Liver (tissue), 3 donors: ENCODE results near the gene CTNS.

ENCODE experiments used
- CTCF ChIP-seq: fragments of 150-350 bp; IDR thresholded peaks from 2 replicates; pipeline ENCODE4 v1.5.1; 2017; ENCODE audit warnings: improper control_type of control experiment, low read depth, low read length; ENCODE audit not compliant: missing input control
- EGR1 ChIP-seq, 2 donors: IDR thresholded peaks; 2 replicates each; pipeline ENCODE4 v1.6.1; 2016 to 2018; ENCODE audit warnings: antibody characterized with exemption in 2 of 2, low read depth in 2 of 2
- GABPA ChIP-seq, 2 donors: IDR thresholded peaks in 1 of 2; conservative IDR thresholded peaks in 1 of 2; 2 replicates each; pipeline ENCODE4 v1.6.1; 2016; ENCODE audit warnings: antibody characterized with exemption in 2 of 2, mild to moderate bottlenecking in 1 of 2, moderate library complexity in 1 of 2
- JUND ChIP-seq, 2 donors: IDR thresholded peaks; 2 replicates each; pipeline ENCODE4 v1.6.1; 2016; ENCODE audit warnings: antibody characterized with exemption in 2 of 2
- REST ChIP-seq: IDR thresholded peaks from 2 replicates; pipeline ENCODE4 v1.6.1; 2016; ENCODE audit warnings: antibody characterized with exemption, mild to moderate bottlenecking
- TF ChIP-seq, protein P1 (sequence below): IDR thresholded peaks from 2 replicates; pipeline ENCODE4 v1.6.1; 2016; ENCODE audit warnings: antibody characterized with exemption
- TF ChIP-seq, protein P2 (sequence below): IDR thresholded peaks from 2 replicates; pipeline ENCODE4 v1.6.1; 2016; ENCODE audit warnings: antibody characterized with exemption
- donor health status: healthy.
- donor health status: healthy.

DNA sequence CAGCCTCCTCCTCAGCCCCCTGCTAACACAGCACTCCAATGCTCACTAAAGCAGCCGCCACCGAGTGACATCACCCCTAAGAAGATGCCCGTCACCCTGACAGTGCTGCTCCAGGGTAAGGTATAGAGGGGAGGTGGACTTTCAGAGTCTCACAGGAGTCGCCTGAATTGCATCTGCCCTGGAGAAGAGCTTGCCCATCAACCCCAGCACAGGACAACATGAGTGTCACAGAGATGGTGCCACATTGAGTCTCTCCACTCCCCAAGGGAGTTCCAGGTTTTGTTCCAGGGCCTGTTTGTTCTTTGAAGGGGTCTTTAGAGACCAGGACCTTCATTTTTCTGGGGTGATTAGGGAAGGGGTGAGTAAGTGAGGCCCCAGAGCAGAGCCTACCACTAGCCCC is 61.6 kb downstream of the CTNS start:
- TF ChIP-seq, protein P1, sequence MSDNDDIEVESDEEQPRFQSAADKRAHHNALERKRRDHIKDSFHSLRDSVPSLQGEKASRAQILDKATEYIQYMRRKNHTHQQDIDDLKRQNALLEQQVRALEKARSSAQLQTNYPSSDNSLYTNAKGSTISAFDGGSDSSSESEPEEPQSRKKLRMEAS = no peak
- TF ChIP-seq GABPA (IDR thresholded peaks at IDR 0.05 in 1 of 2, conservative IDR thresholded peaks at IDR 0.05 in 1 of 2) (no peak), CTCF (no peak), EGR1 (IDR thresholded peaks at IDR 0.05; ENCODE audit: low read depth in 2 of 2) (no peak), REST (no peak), JUND (IDR thresholded peaks at IDR 0.05) (no peak)
- TF ChIP-seq, protein P2, sequence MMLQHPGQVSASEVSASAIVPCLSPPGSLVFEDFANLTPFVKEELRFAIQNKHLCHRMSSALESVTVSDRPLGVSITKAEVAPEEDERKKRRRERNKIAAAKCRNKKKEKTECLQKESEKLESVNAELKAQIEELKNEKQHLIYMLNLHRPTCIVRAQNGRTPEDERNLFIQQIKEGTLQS = no peak
